Tibial nerve (tissue), 3 donors: ENCODE data around the gene BUB1B.

Experiments used
- CTCF ChIP-seq, 5 experiments: fragments of 200-600 bp in 3 of 5; fragments of 450-650 bp in 2 of 5; sonication (generic) in 3 of 5; IDR thresholded peaks; one replicate each; pipeline ENCODE4 v1.5.1; 2016 to 2019; ENCODE audit warnings: antibody characterized with exemption in 5 of 5, mild to moderate bottlenecking in 3 of 5, moderate library complexity in 2 of 5
- POLR2A ChIP-seq, 2 donors: fragments of 450-650 bp; IDR thresholded peaks; one replicate each; pipeline ENCODE4 v1.6.1; 2017; ENCODE audit warnings: antibody characterized with exemption in 2 of 2, mild to moderate bottlenecking in 2 of 2, moderate library complexity in 2 of 2

GRCh38 chr15:40182358-40183029 is 21.6 kb downstream of the BUB1B start:
- TF ChIP-seq CTCF (IDR thresholded peaks at IDR 0.05) (no peak), POLR2A (IDR thresholded peaks at IDR 0.05) (no peak)
